H9 (cell line): ENCODE results near the gene NOP16. TPM values are rescaled to one million over a fixed set of nuclear protein-coding genes. Genes with fewer than 3 reads are reported as not detected.

Source experiments
- DNase-seq: peaks from one replicate; pipeline ENCODE4 v3.0.0-alpha.2; 2017
- H2AFZ ChIP-seq: one replicate; pipeline ENCODE4 v1.6.1; 2013; ENCODE audit warnings: mild to moderate bottlenecking, low read length, control low read depth, moderate library complexity
- H2AK5ac ChIP-seq: 2 replicates; pipeline ENCODE4 v1.6.1; 2013; ENCODE audit warnings: low read length, control low read depth, mixed read lengths; ENCODE audit not compliant: insufficient read length
- H2BK120ac ChIP-seq: one replicate; pipeline ENCODE4 v1.6.1; 2013; ENCODE audit warnings: low read depth, mild to moderate bottlenecking, low read length, control low read depth, inconsistent platforms; ENCODE audit not compliant: poor library complexity, severe bottlenecking
- H2BK12ac ChIP-seq: 2 replicates; pipeline ENCODE4 v1.6.1; 2013; ENCODE audit warnings: low read length, control low read depth, mixed read lengths, low read depth; ENCODE audit not compliant: insufficient read length
- H2BK15ac ChIP-seq: 2 replicates; pipeline ENCODE4 v1.6.1; 2013; ENCODE audit warnings: low read depth, low read length, control low read depth
- H2BK20ac ChIP-seq: one replicate; pipeline ENCODE4 v1.6.1; 2013; ENCODE audit warnings: low read depth, mild to moderate bottlenecking, low read length, control low read depth, inconsistent platforms; ENCODE audit not compliant: poor library complexity, severe bottlenecking
- H2BK5ac ChIP-seq: 2 replicates; pipeline ENCODE4 v1.6.1; 2013; ENCODE audit warnings: low read length, control low read depth, mixed read lengths; ENCODE audit not compliant: insufficient read length
- H3K14ac ChIP-seq: 2 replicates; pipeline ENCODE4 v1.6.1; 2013; ENCODE audit warnings: low read length, control low read depth; ENCODE audit not compliant: insufficient read depth
- H3K18ac ChIP-seq: 2 replicates; pipeline ENCODE4 v1.6.1; 2013; ENCODE audit warnings: low read depth, mild to moderate bottlenecking, mixed read lengths, low read length, control low read depth; ENCODE audit not compliant: insufficient read length
- H3K23ac ChIP-seq: 2 replicates; pipeline ENCODE4 v1.6.1; 2013; ENCODE audit warnings: low read length, control low read depth, mixed read lengths, low read depth; ENCODE audit not compliant: insufficient read length
- H3K23me2 ChIP-seq: 2 replicates; pipeline ENCODE4 v1.6.1; 2013; ENCODE audit warnings: low read depth, mild to moderate bottlenecking, mixed read lengths, low read length, control low read depth; ENCODE audit not compliant: insufficient read length, poor library complexity, severe bottlenecking
- H3K27ac ChIP-seq: 2 replicates; pipeline ENCODE4 v1.5.1; 2013; ENCODE audit warnings: low read length, control low read depth, mixed read lengths, low read depth; ENCODE audit not compliant: insufficient read length
- H3K27me3 ChIP-seq: 2 replicates; pipeline ENCODE4 v1.6.1; 2013; ENCODE audit warnings: low read length, control low read depth, inconsistent platforms; ENCODE audit not compliant: insufficient read depth
- H3K4ac ChIP-seq: 2 replicates; pipeline ENCODE4 v1.6.1; 2013; ENCODE audit warnings: low read depth, mild to moderate bottlenecking, control low read depth, inconsistent platforms, low read length, moderate library complexity
- H3K4me1 ChIP-seq: 2 replicates; pipeline ENCODE4 v1.6.1; 2013; ENCODE audit warnings: low read length, control low read depth, inconsistent platforms; ENCODE audit not compliant: insufficient read depth
- H3K4me2 ChIP-seq: 2 replicates; pipeline ENCODE4 v1.6.1; 2013; ENCODE audit warnings: low read length, control low read depth, mixed read lengths; ENCODE audit not compliant: insufficient read length, insufficient read depth
- H3K56ac ChIP-seq: 2 replicates; pipeline ENCODE4 v1.6.1; 2013; ENCODE audit warnings: low read depth, mild to moderate bottlenecking, mixed read lengths, low read length, control low read depth; ENCODE audit not compliant: insufficient read length
- H3K79me1 ChIP-seq: 2 replicates; pipeline ENCODE4 v1.6.1; 2013; ENCODE audit warnings: low read depth, mild to moderate bottlenecking, moderate library complexity, low read length, control low read depth, inconsistent platforms; ENCODE audit not compliant: insufficient read depth, poor library complexity, severe bottlenecking
- H3K79me2 ChIP-seq: 2 replicates; pipeline ENCODE4 v1.6.1; 2013; ENCODE audit warnings: low read length, control low read depth, inconsistent platforms; ENCODE audit not compliant: insufficient read depth
- H3K9ac ChIP-seq: 2 replicates; pipeline ENCODE4 v1.6.1; 2013; ENCODE audit warnings: low read length, control low read depth, mixed read lengths; ENCODE audit not compliant: insufficient read length; ENCODE audit errors: extremely low read depth
- H3K9me3 ChIP-seq: one replicate; pipeline ENCODE4 v1.6.1; 2013; ENCODE audit warnings: low read depth, low read length, inconsistent platforms; ENCODE audit not compliant: control insufficient read depth
- H3T11ph ChIP-seq: one replicate; pipeline ENCODE4 v1.6.1; 2013; ENCODE audit warnings: mild to moderate bottlenecking, low read length, control low read depth, inconsistent platforms
- H4K20me1 ChIP-seq: one replicate; pipeline ENCODE4 v1.6.1; 2013; ENCODE audit not compliant: control insufficient read depth, insufficient read length, insufficient read depth
- H4K5ac ChIP-seq: 2 replicates; pipeline ENCODE4 v1.6.1; 2013; ENCODE audit warnings: low read depth, mild to moderate bottlenecking, mixed read lengths, low read length, control low read depth; ENCODE audit not compliant: insufficient read length
- H4K8ac ChIP-seq: replicated peaks from 2 replicates; pipeline ENCODE4 v1.6.1; 2013; ENCODE audit warnings: low read length, control low read depth, mixed read lengths, low read depth; ENCODE audit not compliant: insufficient read length
- H4K91ac ChIP-seq: 2 replicates; pipeline ENCODE4 v1.6.1; 2013; ENCODE audit warnings: low read depth, mild to moderate bottlenecking, moderate library complexity, mixed read lengths, low read length, control low read depth; ENCODE audit not compliant: insufficient read length
- H3K27ac Mint-ChIP-seq, 3 experiments: 2 replicates in 2 of 3; 3 replicates in 1 of 3; pipeline ENCODE4 v1.8.0; 2020 to 2021; ENCODE audit warnings: mixed read lengths in 3 of 3, mild to moderate bottlenecking in 1 of 3, moderate library complexity in 1 of 3
- H3K27me3 Mint-ChIP-seq: 2 replicates; pipeline ENCODE4 v1.8.0; 2021; ENCODE audit warnings: low read depth, mild to moderate bottlenecking, moderate library complexity, mixed read lengths
- H3K36me3 Mint-ChIP-seq, 3 experiments: 2 replicates in 2 of 3; 3 replicates in 1 of 3; pipeline ENCODE4 v1.8.0; 2020 to 2021; ENCODE audit warnings: low read depth in 3 of 3, mixed read lengths in 3 of 3; ENCODE audit not compliant: insufficient read depth in 1 of 3
- H3K4me1 Mint-ChIP-seq, 2 experiments: 2 replicates each; pipeline ENCODE4 v1.8.0; 2020; ENCODE audit warnings: mixed read lengths in 2 of 2
- H3K4me3 Mint-ChIP-seq, 2 experiments: 2 replicates in 1 of 2; 3 replicates in 1 of 2; pipeline ENCODE4 v1.8.0; 2020 to 2021; ENCODE audit warnings: mild to moderate bottlenecking in 2 of 2, mixed read lengths in 2 of 2, moderate library complexity in 1 of 2
- H3K9me3 Mint-ChIP-seq, 2 experiments: 2 replicates in 1 of 2; 3 replicates in 1 of 2; pipeline ENCODE4 v1.8.0; 2020; ENCODE audit warnings: mild to moderate bottlenecking in 2 of 2, mixed read lengths in 2 of 2, moderate library complexity in 1 of 2
- WGBS: extraction: QIAGEN DNeasy Blood & Tissue Kit; methylation state at CpG from one replicate; pipeline ENCODE4 v1.1.7; 2013; ENCODE audit warnings: missing lambda C conversion rate, low lambda C conversion rate, mixed read lengths; ENCODE audit not compliant: insufficient read length; ENCODE audit errors: extremely low coverage; 5-methylcytosine and 5-hydroxymethylcytosine counted together
- total RNA-seq: library from RNA; stranded (reverse); gene quantifications from 2 replicates; pipeline ENCODE4 v1.2.1, GENCODE V29; 2021
- TF ChIP-seq, protein P1 (sequence below): fragments of 200-600 bp; sonication (generic); conservative IDR thresholded peaks from 3 replicates; pipeline ENCODE4 v1.8.0; 2021; ENCODE audit warnings: antibody characterized with exemption, mild to moderate bottlenecking

The NOP16 gene
- total RNA-seq, 1 experiment from 2014 or later, result 114 TPM

DNA sequence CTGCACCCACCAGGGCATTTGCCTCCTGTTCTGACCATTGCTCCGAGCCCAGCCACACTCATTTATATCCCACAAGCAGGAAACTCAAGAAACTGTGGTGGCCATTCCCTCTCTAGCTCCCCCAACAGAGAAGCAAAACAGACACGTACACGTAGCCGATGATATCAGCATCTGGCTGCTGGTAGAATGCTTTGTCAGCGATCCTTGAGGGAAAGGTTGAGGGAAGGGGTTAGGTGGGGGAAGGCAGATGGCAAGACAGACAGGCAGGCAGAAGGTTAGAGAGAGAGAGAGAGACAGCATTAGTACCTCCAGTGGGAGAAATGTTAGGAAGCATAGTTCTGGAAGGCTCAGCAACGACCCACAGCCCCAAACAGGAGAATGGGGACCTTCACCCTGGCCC lies 7.9 kb upstream of the NOP16 start:
- no peak overlapping the region for H3K18ac ChIP-seq
- H3K4me2 ChIP-seq, result no peak overlapping the region
- no peak overlapping the region for H4K5ac ChIP-seq
- H2BK20ac ChIP-seq, result no peak overlapping the region
- H2BK5ac ChIP-seq, result no peak overlapping the region
- Mint-ChIP-seq H3K9me3 (no peaks in the 10 kb centered on the region), H3K4me1 (peaks cover 3% of the 10 kb centered on the region in 2 experiments; a peak in 2 of 4 replicates), H3K27me3 (peaks cover 2% of the 10 kb centered on the region; the same call in 1 of the 2 replicates), H3K4me3 (no peak overlapping the region), H3K27ac (no peak overlapping the region), H3K36me3 (peaks cover 0 to 2% (median 2%) of the 10 kb centered on the region in 3 experiments; a peak in 1 of 7 replicates)
- no peak overlapping the region for H4K8ac ChIP-seq
- no peak overlapping the region for H2AFZ ChIP-seq
- no peaks in the 10 kb centered on the region for H3K4me1 ChIP-seq
- no peak overlapping the region for H3T11ph ChIP-seq
- H2BK120ac ChIP-seq, result no peak overlapping the region
- H3K79me1 ChIP-seq, result no peaks in the 10 kb centered on the region
- no peaks in the 10 kb centered on the region for H3K27me3 ChIP-seq
- no peak overlapping the region for H2AK5ac ChIP-seq
- no peak overlapping the region for H3K27ac ChIP-seq
- no peaks in the 10 kb centered on the region for H3K79me2 ChIP-seq
- H4K20me1 ChIP-seq, result no peaks in the 10 kb centered on the region
- no CpG with 5 or more reads among the region's 6 CpGs for WGBS
- no peaks in the 10 kb centered on the region for H3K23me2 ChIP-seq
- no peak overlapping the region for H4K91ac ChIP-seq
- H3K56ac ChIP-seq, result no peak overlapping the region
- no peak overlapping the region for H3K9ac ChIP-seq
- H3K23ac ChIP-seq, result no peak overlapping the region
- no peak overlapping the region for H2BK15ac ChIP-seq
- DNase-seq, result no peak
- H3K9me3 ChIP-seq, result no peaks in the 10 kb centered on the region
- H3K4ac ChIP-seq, result no peak overlapping the region
- TF ChIP-seq, protein P1, sequence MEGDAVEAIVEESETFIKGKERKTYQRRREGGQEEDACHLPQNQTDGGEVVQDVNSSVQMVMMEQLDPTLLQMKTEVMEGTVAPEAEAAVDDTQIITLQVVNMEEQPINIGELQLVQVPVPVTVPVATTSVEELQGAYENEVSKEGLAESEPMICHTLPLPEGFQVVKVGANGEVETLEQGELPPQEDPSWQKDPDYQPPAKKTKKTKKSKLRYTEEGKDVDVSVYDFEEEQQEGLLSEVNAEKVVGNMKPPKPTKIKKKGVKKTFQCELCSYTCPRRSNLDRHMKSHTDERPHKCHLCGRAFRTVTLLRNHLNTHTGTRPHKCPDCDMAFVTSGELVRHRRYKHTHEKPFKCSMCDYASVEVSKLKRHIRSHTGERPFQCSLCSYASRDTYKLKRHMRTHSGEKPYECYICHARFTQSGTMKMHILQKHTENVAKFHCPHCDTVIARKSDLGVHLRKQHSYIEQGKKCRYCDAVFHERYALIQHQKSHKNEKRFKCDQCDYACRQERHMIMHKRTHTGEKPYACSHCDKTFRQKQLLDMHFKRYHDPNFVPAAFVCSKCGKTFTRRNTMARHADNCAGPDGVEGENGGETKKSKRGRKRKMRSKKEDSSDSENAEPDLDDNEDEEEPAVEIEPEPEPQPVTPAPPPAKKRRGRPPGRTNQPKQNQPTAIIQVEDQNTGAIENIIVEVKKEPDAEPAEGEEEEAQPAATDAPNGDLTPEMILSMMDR, result no peak
- H3K14ac ChIP-seq, result no peak overlapping the region
- H2BK12ac ChIP-seq, result no peak overlapping the region
